ENCODE results near the gene TSFM.

TSFM gene

DNA sequence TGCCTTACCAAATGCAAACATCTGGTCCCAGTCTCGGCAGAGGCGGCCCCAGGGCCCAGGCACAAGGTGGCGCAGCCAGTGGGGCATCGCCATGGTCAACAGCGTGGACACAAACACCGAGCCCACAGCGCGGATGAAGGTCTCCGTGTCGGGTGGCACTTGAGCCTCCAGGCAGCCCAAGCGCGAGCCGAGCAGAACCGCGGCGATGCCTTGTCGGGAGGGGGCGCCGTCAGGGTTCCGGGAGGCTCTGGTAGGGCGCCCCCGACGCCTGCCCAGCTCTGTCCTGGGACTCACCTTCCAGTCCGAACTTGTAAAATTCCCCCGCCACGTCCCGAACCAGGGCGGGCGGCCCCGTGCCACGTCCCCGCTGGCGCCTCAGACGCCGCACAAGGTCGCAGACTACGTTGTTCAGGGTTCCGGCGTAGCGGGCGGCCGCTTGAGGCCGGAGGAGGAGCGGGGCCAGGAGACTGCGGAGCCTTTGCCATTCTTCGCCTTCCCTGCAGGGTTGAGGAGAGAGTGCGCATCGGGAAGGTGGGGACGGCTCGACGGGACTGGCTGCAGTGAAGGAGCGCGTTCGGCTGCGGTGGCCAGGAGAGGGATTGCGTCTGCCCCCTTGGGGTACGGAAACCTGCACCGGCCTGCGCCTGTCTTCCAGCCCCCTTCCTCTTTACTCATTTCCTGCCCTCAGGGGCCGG is 17.4 kb upstream of the TSFM start:
- peak overlapping the region; percentile 25 for H3K4me3 ChIP-seq (ENCODE audit: low read depth, low read length)
- TF ChIP-seq, protein P1, sequence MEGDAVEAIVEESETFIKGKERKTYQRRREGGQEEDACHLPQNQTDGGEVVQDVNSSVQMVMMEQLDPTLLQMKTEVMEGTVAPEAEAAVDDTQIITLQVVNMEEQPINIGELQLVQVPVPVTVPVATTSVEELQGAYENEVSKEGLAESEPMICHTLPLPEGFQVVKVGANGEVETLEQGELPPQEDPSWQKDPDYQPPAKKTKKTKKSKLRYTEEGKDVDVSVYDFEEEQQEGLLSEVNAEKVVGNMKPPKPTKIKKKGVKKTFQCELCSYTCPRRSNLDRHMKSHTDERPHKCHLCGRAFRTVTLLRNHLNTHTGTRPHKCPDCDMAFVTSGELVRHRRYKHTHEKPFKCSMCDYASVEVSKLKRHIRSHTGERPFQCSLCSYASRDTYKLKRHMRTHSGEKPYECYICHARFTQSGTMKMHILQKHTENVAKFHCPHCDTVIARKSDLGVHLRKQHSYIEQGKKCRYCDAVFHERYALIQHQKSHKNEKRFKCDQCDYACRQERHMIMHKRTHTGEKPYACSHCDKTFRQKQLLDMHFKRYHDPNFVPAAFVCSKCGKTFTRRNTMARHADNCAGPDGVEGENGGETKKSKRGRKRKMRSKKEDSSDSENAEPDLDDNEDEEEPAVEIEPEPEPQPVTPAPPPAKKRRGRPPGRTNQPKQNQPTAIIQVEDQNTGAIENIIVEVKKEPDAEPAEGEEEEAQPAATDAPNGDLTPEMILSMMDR (IDR thresholded peaks at IDR 0.05; ENCODE audit: control insufficient read depth, extremely low read depth, insufficient read depth), result 0 out of 2 replicates have a peak, but pooled peaks have one; percentile 23
- no peak for DNase-seq (ENCODE audit: low read depth)

DNA sequence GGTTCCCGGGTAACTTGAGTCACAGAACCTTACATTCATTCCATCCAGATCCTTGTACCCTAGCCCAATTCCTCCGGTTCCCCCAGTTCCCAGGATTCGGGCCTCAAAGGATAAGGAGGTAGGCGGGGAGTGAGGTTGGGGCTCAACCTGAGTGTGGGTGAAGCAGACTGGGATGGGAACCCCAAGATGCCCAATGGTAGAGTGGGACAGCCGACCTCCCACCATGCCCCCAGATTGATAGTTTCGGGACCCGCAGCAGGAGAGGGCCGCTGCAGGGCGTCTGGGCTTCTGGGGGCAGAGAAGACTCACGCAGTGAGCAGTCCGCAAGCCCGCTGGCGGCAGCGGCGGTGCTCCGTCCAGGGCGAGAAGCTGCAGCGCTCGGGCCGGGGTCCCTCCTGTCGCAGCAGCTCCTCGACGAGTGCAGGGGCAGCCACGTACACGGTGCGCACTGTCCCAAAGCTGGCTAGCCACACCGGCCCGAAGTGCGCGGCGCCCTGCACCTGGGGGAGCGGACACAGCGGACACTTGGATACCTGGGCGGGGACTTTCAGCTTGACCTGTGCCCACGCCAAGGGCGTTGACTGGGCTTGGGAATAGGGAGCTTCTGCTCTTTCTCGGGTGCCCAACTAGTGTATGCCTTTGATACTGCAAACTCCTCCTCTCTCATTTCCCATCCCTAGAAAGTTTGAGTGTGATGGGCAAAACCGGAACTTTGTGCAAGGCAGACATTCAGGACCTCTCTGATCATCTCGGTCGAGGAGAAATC is 16.7 kb upstream of the TSFM start:
- TF ChIP-seq, protein P1 (IDR thresholded peaks at IDR 0.05; ENCODE audit: control insufficient read depth, extremely low read depth, insufficient read depth), result no peak
- no peak for DNase-seq (ENCODE audit: low read depth)

DNA sequence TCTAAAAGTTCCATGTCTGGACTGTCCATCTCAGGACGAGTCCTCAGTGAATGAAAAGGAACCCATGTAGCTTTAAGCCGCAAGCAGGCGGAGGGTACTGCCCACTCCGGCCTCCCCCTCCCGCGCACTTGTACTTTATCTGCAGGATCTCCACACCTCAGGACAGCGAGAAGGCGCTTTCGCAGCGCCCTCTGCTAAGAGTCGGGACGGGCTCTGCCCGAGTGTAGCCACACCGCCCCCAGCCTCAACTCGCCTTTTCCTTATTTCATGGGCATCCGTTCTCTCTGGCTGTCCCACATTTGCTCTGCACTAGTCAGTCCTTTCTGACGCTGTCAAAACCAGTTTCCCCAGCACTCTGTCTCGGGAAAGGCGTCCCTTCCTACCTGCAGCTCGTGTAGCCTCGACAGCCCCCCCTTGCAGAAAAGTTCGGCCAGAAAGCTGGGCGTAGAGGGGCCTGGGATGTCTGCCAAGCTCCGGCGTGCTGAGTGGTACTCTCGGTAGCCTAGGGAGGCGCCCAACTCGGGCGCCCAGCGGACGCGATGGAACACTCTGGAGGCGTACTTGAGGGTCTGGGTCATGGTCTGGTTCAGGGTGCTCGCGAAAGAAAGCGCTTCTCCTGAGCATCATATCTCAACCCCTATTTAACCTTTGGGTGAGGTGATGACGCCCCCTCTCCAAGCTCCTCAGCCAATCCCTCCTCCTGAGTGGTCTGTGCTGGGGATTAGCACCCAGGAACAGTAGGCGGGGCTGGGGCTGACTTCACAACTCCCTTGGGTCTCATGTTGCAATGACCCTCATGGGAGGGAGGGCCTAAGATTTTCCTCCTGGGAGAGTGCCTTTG is 15.9 kb upstream of the TSFM start, which contains the start of gene CYP27B1:
CYP27B1 (minus strand) TSS at position 615 of the 841 bp plus-strand sequence; CDS start at position 578, 37 bp downstream.
- TF ChIP-seq, protein P1 (IDR thresholded peaks at IDR 0.05; ENCODE audit: control insufficient read depth, extremely low read depth, insufficient read depth), result no peak; the same call in 1 of the 2 replicates
- H3K4me3 ChIP-seq (ENCODE audit: low read depth, low read length), result peak within 1 kb of the TSS; percentile 17
- no peak for DNase-seq (ENCODE audit: low read depth)

More for the DNA sequence above, 16.7 kb upstream of the TSFM start:
- H3K4me3 ChIP-seq (ENCODE audit: low read depth, low read length), result peak overlapping the region; percentile 17

DNA sequence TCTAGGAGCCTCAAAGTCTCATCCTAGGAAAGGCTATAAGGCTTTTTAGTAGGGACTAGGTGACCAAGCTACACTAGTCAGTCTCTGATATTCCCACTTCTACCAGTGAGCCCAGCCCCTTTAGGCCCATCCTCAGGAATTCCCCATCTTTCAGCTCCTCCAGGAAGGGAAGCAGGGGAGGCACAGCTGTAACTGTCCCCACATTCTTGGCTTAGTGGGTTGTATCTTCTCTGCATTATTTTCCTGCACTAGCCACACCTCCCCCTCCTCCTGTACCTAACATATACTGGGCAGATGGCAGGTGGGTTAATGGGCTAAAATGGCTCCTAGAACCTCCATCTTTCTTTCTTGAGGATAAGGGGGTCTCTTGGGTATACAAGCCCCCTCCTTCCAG is 15.3 kb upstream of the TSFM start:
- TF ChIP-seq, protein P1 (IDR thresholded peaks at IDR 0.05; ENCODE audit: control insufficient read depth, extremely low read depth, insufficient read depth), result no peak
- no peak overlapping the region for H3K4me3 ChIP-seq (ENCODE audit: low read depth, low read length)
- DNase-seq (ENCODE audit: low read depth), result no peak

DNA sequence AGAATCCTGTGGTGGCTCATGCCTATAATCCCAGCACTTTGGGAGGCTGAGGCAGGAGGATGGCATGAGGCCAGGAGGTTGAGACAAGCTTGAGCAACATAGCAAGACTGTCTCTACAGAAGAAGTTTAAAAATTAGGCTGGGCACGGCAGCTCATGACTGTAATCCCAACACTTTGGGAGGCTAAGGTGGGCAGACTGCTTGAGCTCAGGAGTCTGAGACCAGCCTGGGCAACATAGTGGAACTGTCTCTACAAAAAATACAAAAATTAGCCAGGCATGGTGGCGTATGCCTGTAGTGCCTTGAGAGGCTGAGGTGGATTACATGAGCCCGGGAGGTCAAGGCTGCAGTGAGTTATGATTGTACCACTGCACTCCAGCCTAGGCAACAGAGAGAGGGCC is 14.7 kb upstream of the TSFM start:
- TF ChIP-seq, protein P1 (IDR thresholded peaks at IDR 0.05; ENCODE audit: control insufficient read depth, extremely low read depth, insufficient read depth), result no peak

DNA sequence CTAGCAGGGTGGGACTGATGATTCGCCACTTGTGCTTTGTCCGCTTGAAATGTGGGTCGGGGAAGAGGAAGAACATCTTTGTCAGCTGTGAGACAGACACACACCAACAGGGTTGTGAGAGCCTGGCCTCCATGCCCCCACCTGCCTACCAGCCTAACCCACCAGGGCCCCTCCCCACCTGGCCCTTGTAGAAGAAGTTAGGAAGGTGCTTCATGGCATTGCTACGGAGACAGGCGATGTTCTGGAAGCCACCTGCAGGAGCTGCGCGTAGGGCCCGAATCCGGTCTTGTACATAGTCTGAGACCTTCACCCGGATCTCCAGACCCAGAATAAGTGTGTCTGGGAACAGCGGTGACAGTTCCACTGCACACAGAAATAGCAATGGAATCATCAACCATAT is 13.0 kb upstream of the TSFM start:
- H3K4me3 ChIP-seq (ENCODE audit: low read depth, low read length), result no peak overlapping the region
- TF ChIP-seq, protein P1 (IDR thresholded peaks at IDR 0.05; ENCODE audit: control insufficient read depth, extremely low read depth, insufficient read depth), result no peak
- DNase-seq (ENCODE audit: low read depth), result no peak

More for the DNA sequence above, 14.7 kb upstream of the TSFM start:
- no peak overlapping the region for H3K4me3 ChIP-seq (ENCODE audit: low read depth, low read length)
- DNase-seq (ENCODE audit: low read depth), result no peak

All from LNCaP clone FGC (cell line).